Mesodermal cell (in vitro differentiated cells): ENCODE data around the gene ANKRD36B. TPM values are rescaled to one million over a fixed set of nuclear protein-coding genes. Genes with fewer than 3 reads are reported as not detected.
A peak's percentile ranks its signal among the peaks of the same experiment; 100 is the strongest.
"Not testable (repeated sequence)": the region's sequence is repeated elsewhere in the genome, so short reads cannot be mapped to it uniquely, and the experiment has no call there.

Experiments
- H3K27ac ChIP-seq: 2 replicates; pipeline ENCODE4 v1.7.0; 2013; ENCODE audit warnings: mild to moderate bottlenecking, low read depth, low read length, moderate library complexity; ENCODE audit not compliant: severe bottlenecking
- H3K36me3 ChIP-seq: 2 replicates; pipeline ENCODE4 v1.7.1; 2013; ENCODE audit warnings: mild to moderate bottlenecking, low read length, moderate library complexity; ENCODE audit not compliant: control insufficient read depth, insufficient read depth
- H3K4me1 ChIP-seq: one replicate; pipeline ENCODE4 v1.7.1; 2013; ENCODE audit warnings: mild to moderate bottlenecking, low read length; ENCODE audit not compliant: insufficient read depth, control insufficient read depth, poor library complexity, severe bottlenecking
- H3K4me3 ChIP-seq: 2 replicates; pipeline ENCODE4 v1.7.0; 2013; ENCODE audit warnings: low read length, control low read depth, mild to moderate bottlenecking; ENCODE audit not compliant: insufficient read depth, poor library complexity, severe bottlenecking; ENCODE audit errors: extremely low read depth
- H3K9me3 ChIP-seq: 2 replicates; pipeline ENCODE4 v1.7.1; 2013; ENCODE audit warnings: mild to moderate bottlenecking, low read length, moderate library complexity; ENCODE audit not compliant: control insufficient read depth
- WGBS, 2 experiments: methylation state at CpG; one replicate each; pipeline ENCODE4 v1.1.5; 2013; ENCODE audit warnings: missing lambda C conversion rate in 2 of 2; ENCODE audit not compliant: insufficient coverage in 2 of 2; 5-methylcytosine and 5-hydroxymethylcytosine counted together
- polyA plus RNA-seq, 2 experiments: library from polyadenylated mRNA; stranded (reverse); fragments of 50-300 nt; gene quantifications; one replicate each; pipeline ENCODE4 v1.2.3, GENCODE V29; 2013

ANKRD36B gene
- 7.5 TPM for polyA plus RNA-seq (2013, experiment 1 of 2)
- 12.0 TPM for polyA plus RNA-seq (2013, experiment 2 of 2)

DNA sequence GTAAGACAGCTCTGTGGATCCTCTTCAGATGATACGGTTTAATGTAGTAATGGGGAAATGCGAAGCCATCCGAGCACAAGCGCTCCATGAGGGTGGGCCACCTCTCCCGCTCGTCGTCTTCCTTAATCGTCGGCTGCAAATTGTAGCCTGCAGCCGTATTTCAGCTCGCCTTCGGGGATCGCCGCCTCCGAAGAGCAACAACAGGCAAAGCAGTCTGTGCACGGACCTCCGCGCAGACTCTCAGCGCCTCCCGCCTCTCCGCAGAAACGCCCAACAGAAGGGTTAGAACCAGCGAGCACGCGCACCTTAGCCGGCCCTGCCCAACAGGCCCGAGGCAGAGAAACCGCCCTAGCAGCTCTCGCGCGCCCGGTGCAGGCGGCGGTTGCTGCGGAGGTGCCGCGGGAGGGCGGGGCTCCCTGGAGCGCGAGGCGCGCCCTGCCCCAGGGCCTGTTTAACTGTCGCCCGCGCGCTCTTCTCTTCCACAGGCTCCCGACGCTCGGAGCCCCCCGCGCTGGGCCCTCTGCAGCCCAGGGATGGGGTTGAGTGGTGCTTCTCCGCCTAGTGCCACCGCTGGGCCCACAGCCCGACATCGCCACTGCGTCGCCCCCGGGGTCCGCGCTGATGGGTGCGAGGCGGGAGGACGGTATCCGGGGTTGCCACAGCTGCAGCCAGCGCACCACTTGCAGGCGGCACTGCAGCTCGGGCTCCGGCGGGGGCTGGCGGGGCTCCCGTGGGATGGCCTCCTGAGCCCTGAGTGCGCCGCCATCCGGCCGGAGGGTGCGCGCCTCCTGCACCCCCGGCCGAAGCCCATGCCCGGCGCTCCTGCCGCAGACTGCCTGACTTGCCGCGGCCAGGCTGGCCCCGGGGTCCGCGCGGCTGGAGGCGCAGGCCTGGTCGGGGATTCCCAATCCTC lies at the start of gene ANKRD36B:
Gene ANKRD36B, minus strand, starts transcription at position 280 of the 913 bp plus-strand sequence. Its CDS starts 192 bp downstream, at position 88.
- not testable (repeated sequence) for H3K9me3 ChIP-seq, H3K4me1 ChIP-seq, H3K36me3 ChIP-seq
- Histone ChIP-seq H3K27ac (peak within 1 kb of the TSS; percentile 79), H3K4me3 (peak within 1 kb of the TSS; percentile 51)
- WGBS, 2 experiments: 0% methylated on average over 9 to 10 of the region's 90 CpGs

DNA sequence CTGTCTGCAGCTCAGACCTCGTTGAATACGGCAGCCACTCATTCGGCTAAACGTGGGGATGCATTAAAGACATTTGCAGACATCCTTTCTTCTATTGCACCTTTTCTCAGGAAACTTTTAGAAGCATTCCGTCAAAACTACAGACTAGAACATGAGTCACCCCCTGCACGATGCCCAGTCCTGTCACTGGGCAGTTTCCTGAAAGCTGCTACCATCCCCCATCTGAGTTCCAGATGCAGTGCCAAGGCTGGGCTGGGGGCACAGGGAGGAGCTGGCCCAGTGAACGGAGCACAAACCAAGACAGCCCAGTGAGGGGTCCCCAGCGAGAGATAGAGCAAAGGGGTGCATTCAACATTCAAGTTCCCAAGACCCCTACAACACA lies 36.4 kb upstream of the ANKRD36B start:
- not testable (repeated sequence) for H3K27ac ChIP-seq, H3K36me3 ChIP-seq, H3K4me3 ChIP-seq, H3K9me3 ChIP-seq, H3K4me1 ChIP-seq
- WGBS, 2 experiments: 84 to 85% methylated on average over 6 of the region's 8 CpGs

DNA sequence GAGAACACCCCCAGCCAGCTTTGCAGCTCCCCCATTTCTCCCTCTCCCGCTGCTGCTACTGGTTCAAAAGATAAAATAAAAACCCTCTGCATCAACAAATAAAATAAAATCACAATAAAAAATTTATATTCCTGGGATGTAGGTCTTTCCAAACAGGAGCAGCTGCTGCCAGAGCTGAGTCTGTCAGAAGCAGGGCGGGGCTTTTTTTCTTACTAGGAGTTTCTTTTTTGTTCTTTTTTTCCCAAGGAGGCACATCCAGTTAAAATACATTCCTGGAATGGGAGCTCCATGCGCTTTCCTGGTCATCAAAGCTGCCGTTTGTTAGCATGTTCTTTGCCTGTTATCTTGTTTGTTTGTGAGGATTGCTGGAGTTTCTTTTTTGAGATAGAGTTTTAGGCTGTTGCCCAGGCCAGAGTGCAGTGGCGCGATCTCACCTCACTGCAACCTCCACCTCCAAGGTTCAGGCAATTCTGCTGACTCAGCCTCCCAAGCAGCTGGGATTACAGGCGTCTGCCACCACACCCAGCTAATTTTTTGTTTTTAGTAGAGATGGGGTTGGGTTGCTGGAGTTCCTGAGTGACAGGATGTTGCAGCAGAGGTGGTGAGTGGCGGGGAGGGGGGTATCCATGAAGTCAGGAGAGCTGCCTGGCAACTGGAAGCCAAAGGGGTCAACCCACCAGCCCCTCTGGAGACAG lies 35.8 kb upstream of the ANKRD36B start:
- WGBS, 2 experiments: 100% methylated on average over 1 of the region's 8 CpGs; no CpG with 5 or more reads in 1 of the 2 experiments
- H3K27ac ChIP-seq, H3K9me3 ChIP-seq, H3K4me1 ChIP-seq, H3K4me3 ChIP-seq, H3K36me3 ChIP-seq: not testable (repeated sequence)

DNA sequence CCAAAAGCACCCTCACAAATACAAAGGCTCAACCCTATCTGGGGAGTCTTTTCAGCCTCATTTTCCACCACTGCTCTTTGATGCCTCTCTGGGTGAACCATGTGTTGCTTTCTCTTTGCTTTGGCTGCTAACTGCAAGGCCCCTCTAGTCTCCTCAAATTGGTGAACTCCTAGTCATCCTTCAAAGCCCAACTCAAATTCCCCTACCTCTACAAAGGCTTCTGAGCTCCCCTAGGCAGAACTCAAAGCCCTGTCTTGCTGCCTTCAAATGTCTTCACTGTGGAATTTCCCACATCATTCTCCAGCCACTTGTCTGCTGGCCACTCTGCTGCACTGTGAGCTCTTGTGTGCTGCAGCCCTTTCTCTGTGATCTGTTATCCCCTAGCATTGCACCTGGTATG lies 33.3 kb upstream of the ANKRD36B start:
- H3K4me1 ChIP-seq, H3K36me3 ChIP-seq, H3K27ac ChIP-seq, H3K9me3 ChIP-seq, H3K4me3 ChIP-seq: not testable (repeated sequence)

DNA sequence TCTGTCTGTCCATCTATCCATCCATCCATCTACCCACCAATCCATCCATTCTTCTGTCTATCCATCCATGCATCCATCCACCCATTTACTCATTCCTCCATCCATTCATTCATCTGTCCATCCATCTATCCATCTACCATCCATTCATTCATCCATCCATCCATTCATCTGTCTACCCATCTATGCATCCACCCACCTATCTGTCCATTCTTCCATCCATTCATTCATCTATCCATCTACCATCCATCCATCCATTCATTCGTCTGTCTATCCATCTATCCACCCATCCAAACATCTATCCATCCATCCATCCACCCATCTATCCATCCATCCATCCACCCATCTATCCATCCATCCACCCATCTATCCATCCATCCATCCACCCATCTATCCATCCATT lies 30.8 kb upstream of the ANKRD36B start:
- not testable (repeated sequence) for H3K4me3 ChIP-seq, H3K27ac ChIP-seq, H3K4me1 ChIP-seq, H3K36me3 ChIP-seq, H3K9me3 ChIP-seq
- no CpG with 5 or more reads among the region's 1 CpG for WGBS, 2 experiments

DNA sequence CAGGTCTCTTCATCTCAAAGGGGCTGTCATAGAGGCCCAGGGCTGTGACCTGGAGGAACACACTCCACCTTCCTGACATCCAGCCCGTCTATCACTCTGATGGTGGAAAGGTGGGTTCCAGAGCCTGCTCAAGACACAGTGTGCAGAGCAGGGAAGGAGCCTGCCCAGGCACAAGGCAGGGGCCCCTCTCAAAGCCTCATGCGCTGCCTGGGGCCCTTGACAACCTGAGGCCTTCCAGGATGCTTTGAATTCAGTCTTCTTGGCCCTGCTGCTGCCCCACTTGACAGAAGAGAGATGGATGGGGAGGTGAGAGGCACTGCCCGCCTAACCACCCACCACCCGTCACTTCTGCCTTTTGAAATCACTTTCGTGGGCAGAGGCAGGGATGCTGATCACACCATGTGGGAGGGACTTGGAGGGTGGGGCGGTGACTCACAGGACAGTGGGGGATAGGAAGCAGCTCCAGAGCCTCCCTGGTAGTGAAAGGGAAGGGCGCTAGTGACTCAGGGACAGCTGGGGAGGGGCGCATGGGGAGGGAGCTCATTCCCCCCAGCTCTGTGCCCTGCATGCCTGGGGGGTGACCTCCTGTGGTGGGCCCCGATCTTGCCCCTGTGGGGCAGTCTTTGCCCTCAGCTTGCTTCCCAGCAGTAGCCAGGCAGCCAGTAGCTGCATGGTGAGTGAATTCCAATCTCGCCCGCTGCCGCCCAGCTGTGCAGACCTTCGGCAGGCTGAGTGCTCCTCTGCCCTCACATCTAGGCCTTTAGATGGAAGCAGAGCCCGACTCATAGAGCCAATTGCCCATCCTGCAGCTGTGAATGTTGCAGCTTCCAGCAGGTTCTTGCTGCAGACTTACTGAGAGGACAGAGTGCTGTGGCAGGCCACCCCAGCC lies 29.5 kb upstream of the ANKRD36B start:
- not testable (repeated sequence) for H3K27ac ChIP-seq, H3K36me3 ChIP-seq, H3K9me3 ChIP-seq, H3K4me1 ChIP-seq, H3K4me3 ChIP-seq
- no CpG with 5 or more reads among the region's 14 CpGs for WGBS, 2 experiments

DNA sequence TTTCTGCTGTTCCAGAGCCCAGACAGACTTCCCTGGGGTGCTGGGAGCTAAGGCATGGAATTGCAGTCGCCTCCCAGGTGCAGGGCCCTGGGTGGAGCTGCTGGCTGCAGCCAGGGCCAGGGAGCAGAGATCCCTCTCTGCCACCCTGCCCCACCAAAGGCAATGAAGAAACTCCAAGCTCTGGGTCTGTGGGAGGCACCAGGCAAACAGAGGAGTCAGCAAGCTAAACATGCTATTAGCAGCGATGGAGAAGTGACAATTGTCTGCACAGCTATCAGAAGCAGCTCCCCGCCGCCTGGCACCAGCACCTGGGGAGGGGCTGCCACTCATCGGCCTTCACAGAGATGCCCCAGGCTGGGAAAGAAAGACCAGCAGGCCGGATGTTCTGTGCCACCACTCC lies 28.2 kb upstream of the ANKRD36B start:
- Histone ChIP-seq H3K4me3 (no peak overlapping the region), H3K27ac (no peak overlapping the region), H3K4me1 (no peaks in the 10 kb centered on the region), H3K36me3 (no peaks in the 10 kb centered on the region), H3K9me3 (no peaks in the 10 kb centered on the region)
- no CpG with 5 or more reads among the region's 6 CpGs for WGBS, 2 experiments

DNA sequence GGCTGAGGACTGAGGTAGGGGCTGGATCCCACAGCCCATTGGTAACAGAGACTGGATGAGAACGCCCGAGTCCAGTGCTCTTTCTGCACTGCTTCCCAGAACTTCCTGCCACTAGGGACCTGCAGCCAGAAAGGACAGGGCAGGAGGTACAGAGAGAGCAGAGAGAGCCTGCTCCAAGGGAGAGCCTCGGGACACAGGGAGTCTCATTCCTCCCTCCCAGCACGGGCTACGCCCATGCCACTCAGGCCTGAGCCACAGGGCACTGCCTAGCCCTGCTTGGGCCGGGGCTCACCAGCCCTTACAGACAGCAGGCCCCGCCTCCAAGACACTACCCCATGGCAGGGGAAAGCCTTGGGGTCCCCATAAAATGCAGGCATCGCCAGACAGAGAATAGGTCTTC lies 26.1 kb upstream of the ANKRD36B start:
- not testable (repeated sequence) for H3K36me3 ChIP-seq, H3K4me1 ChIP-seq, H3K4me3 ChIP-seq, H3K9me3 ChIP-seq, H3K27ac ChIP-seq
- WGBS, 2 experiments: no CpG with 5 or more reads among the region's 8 CpGs

DNA sequence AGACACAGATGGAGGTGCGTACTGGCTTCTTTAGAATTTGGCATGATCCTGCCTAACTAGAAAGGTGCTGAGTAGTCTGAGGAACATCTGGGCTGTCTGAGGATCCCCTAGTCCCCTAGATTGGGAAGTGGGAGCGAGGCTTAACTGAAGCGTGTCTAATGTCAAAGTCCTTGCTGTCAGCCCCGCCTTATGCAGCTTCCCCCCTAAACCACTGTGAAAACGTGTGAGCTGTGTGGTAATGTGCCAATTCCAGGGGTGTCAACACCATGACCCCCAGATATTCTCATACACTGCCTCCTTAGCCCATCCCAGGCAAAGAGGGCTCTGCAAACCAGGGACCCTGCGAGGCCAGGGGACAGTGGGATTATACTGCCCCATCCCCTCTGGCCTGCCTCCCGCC lies 22.2 kb upstream of the ANKRD36B start:
- not testable (repeated sequence) for H3K4me1 ChIP-seq, H3K4me3 ChIP-seq, H3K9me3 ChIP-seq, H3K36me3 ChIP-seq, H3K27ac ChIP-seq
- no CpG with 5 or more reads among the region's 7 CpGs for WGBS, 2 experiments

DNA sequence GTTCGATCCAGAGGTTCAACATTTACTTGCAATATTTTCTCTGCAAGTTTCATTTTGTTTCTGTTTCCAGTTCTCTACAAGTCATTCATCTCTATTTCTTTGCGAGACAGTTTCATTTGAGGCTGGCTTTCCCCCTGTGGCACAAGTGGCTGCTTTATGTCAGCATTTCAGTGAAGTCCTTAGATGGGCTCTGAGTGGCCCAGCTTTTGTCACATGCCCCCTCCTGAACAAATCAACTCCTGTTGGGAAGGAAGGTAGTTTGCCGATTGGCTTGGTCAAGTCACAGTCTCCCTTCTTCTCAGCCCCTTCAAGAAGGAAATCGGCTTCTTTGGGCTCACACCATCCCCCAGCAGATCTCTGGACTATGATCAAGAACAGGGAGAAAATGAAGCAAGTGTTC lies 19.1 kb upstream of the ANKRD36B start:
- H3K27ac ChIP-seq, H3K36me3 ChIP-seq, H3K4me3 ChIP-seq, H3K4me1 ChIP-seq, H3K9me3 ChIP-seq: not testable (repeated sequence)
- WGBS, 2 experiments: 90% methylated on average over 2 of the region's 4 CpGs; no CpG with 5 or more reads in 1 of the 2 experiments
